Cortex of kidney (tissue), 1 donor: Measurements from ENCODE around the gene CAPNS2.

Experiments
- DNase-seq: peaks from one replicate; lab custom pipeline; 2025; lab: John Stamatoyannopoulos, UW

Gene CAPNS2

GRCh38 chr16:55566432-55567175 lies at the start of gene CAPNS2:
CAPNS2 (plus strand) TSS chr16:55566684; CDS start chr16:55566757, 73 bp downstream.
- no peak for DNase-seq

- no peak for DNase-seq
Measured at GRCh38 chr16:55521792-55522191, 44.7 kb upstream of the CAPNS2 start.

GRCh38 chr16:55526441-55526840 lies 40.0 kb upstream of the CAPNS2 start:
- no peak for DNase-seq

- DNase-seq, result no peak
Measured at GRCh38 chr16:55527885-55528284, 38.6 kb upstream of the CAPNS2 start.

DNA sequence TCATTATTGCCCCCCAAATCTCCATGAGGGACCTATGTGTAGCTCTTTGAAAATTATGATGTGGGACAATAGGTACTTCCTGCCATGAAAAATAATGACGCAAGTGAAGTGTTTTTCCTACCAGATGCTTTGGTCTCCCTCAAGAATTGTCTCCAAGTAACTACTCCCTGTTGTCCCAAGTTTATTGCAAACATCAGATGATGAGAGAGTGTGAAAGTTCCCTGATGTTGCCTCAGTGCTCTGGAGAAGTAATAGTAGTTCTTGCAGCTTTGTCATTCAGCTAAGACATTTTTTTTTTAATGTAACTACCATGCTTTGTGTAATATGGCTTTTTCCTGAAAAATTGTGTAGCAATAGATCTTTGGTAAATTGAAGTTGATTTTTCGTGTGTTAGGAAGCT lies 37.5 kb upstream of the CAPNS2 start:
- DNase-seq, result no peak

- DNase-seq, result no peak
Measured at GRCh38 chr16:55530316-55530856, 36.1 kb upstream of the CAPNS2 start.

GRCh38 chr16:55532227-55532626 lies 34.3 kb upstream of the CAPNS2 start:
- DNase-seq, result no peak

DNA sequence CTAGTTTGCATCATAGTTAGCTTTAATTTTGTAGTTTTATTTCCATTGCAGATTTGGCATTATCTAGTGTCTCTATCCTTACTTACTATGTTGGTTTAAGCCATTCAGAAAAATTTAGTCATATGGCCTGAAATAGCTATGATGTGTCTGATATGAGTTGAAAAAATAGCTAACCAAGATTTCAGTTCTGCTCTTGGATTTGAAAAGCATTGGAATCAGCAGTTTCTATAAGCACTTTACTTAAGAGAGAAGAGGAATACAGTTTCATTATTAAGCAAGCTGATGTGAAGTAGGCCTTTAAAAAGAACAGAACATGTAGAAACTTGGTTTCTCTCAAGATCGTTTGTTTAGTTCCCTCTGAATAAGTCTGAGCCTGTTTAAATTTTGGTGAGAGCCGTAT lies 31.7 kb upstream of the CAPNS2 start:
- DNase-seq, result no peak

DNA sequence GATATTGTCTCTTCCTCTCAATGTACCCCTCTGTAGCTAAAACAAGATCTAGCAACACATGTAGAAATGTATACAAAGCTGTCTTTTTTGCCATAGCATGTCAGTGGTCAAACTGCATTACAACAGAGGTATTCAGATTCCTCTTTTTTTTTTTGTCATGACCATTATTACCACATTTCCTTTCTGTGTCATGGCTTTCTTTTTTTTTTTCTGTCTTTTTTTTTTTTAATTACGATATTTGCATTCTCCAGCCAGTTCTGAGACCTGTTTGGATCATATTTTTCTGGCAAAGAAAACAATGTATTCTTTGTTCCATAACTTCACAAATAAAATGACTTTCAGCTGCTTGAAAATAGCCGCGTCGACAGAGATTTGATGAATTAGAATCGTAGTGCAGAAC lies 27.4 kb upstream of the CAPNS2 start:
- DNase-seq, result no peak

DNA sequence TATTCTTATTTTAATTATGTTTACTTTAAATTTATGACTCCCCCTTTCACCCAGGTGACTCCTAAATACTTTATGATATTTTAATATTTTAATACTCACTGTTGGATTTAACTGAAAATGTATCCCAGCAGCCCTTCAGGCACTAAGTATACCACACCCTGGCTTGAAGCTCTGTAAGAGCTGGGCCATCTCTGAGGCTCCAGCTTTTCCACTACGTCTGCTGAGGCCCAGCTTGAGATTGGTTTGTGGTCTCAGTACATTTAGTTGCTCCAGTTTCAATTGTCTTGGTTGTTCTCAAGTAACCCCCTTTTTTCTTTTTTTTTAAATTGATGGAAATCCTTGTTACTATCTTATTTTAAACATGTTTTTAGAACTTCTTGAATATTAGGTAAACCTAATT lies 27.0 kb upstream of the CAPNS2 start:
- no peak for DNase-seq

DNA sequence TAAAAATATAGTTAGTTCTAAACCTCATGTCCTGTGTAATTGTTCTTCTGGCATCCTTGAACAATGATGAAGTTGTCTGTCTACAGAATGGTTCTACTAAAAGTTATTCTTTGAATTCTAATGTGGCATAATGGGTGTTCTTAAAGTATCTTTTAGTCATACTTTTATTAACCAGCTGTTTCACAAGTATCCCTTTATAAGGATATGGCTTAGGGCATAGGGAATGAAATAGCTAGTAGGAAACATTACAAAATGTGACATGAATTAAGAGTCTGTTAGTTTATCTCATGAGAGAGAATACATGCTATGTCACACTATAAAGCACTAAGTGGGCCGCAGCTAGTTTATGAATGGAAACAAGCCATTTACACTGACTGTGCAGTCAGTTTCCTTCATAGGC lies 26.3 kb upstream of the CAPNS2 start:
- no peak for DNase-seq

GRCh38 chr16:55542459-55543082 lies 23.9 kb upstream of the CAPNS2 start:
- no peak for DNase-seq

- DNase-seq, result no peak
Measured at GRCh38 chr16:55543472-55543871, 23.0 kb upstream of the CAPNS2 start.

DNA sequence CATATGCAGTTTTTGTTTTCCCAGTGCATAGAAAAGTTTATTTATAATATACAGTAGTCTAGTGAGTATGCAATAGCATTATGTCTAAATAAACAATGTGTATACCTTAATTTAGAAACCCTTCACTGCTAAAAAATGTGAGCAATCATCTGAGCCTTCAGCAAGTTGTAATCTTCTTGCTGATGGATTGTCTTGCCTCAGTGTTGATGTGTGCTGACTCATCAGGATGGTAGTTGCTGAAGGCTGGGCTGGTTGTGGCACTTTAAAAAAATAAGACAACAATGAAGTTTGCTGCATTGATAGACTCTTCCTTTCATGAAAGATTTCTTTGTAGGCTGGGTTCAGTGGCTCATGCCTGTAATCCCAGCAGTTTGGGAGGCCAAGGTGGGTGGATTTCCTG lies 13.9 kb upstream of the CAPNS2 start:
- no peak for DNase-seq

- DNase-seq, result no peak
Measured at GRCh38 chr16:55555436-55555835, 11.0 kb upstream of the CAPNS2 start.

DNA sequence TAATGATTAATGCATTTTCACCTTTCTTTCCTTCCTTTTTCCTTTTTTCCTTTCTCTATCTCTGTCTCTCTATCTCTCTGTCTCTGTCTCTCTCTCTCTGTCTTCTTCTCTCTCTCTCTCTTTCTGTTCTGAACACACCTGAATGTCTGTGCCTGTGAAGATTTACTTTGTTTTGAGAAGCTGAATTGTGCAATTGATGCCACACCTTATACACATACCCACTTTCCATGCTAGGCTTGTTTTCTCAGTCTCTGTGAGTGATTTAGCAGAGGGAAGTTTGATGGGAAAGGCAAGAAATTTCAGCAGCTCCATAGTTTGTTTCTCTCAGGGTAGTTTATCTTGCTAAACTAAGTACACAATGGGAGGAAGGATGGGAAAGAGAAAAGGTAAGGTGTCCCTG lies 9.3 kb upstream of the CAPNS2 start:
- no peak for DNase-seq

GRCh38 chr16:55559233-55559632 lies 7.3 kb upstream of the CAPNS2 start:
- DNase-seq, result no peak

- no peak for DNase-seq
Measured at GRCh38 chr16:55559933-55560516, 6.5 kb upstream of the CAPNS2 start.

DNA sequence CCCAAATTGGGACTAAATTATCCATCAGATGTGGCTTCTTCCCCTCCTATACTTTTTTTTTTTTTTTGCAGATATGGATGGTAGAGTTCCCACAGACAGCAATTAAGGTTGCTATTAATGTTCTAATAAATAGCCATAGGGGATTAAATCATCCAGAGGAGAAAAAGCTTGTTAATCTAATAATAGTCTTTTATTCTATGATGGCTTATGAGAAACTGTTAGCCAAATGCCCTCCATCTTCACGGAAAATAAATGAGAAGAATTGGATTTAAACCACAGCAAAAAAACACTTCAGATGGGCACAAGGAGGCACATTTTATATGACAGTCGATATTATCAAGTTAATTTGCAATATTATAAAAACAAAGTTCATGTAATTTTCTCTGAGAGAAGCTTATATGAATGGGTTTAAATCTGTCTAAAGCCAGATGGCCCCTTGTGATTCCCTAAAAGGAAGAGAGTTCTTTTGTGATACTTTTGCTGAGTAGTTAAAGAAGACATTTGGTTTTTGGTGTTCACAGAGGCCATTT lies 5.1 kb upstream of the CAPNS2 start:
- no peak for DNase-seq

DNA sequence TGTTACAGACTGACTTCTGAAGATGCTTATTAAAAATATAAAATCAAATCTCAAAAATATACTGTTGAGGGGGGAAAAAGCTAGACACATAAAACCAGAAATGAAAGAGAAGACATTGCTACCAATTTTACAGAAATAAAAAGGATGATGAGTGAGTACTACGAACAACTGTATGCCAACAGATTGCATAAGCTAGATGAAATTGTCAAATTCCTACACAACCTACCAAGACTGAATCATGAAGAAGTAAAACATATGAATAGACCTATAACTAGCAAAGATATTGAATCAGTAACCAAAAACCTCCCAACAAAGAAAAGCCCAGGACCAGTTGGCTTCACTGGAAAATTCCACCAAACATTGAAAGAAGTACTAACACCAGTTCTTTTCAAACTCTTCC lies 3.5 kb upstream of the CAPNS2 start:
- no peak for DNase-seq

DNA sequence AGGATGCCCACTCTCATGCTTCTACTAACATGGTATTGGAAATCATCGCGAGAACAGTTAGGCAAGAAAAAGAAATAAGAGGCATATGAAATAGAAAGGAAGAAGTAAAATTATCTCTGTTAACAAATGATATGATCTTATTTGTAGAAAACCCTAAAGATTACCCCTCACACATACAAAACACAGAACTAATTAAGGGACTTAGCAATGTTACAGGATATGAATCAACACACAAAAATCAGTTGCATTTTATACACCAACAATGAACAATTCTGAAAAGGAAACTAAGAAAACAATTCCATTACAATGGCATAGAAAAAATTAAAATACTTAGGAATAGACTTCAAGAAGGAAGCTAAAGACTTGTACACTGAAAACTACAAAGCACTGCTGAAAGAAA lies 2.7 kb upstream of the CAPNS2 start:
- no peak for DNase-seq

GRCh38 chr16:55565086-55565485 lies 1.4 kb upstream of the CAPNS2 start:
- DNase-seq, result no peak

GRCh38 chr16:55567382-55567781 lies 898 bp downstream of the CAPNS2 start:
- no peak for DNase-seq
